HFF-Myc (cell line): ENCODE data around the gene DPF3.

ENCODE experiments used
- DNase-seq: peaks from one replicate; pipeline ENCODE4 v3.0.0-alpha.2; 2011; ENCODE audit warnings: low read depth; ENCODE audit errors: extremely low read depth
- H3K4me3 ChIP-seq: replicated peaks from 2 replicates; pipeline ENCODE4 v1.5.1; 2011; ENCODE audit warnings: low read depth, mild to moderate bottlenecking, control low read depth, low read length
- TF ChIP-seq, protein P1 (sequence below): IDR thresholded peaks from 2 replicates; pipeline ENCODE4 v1.5.1; 2012; ENCODE audit warnings: mild to moderate bottlenecking, low read depth, low read length, control low read depth; ENCODE audit errors: missing control alignments

DPF3 gene

DNA sequence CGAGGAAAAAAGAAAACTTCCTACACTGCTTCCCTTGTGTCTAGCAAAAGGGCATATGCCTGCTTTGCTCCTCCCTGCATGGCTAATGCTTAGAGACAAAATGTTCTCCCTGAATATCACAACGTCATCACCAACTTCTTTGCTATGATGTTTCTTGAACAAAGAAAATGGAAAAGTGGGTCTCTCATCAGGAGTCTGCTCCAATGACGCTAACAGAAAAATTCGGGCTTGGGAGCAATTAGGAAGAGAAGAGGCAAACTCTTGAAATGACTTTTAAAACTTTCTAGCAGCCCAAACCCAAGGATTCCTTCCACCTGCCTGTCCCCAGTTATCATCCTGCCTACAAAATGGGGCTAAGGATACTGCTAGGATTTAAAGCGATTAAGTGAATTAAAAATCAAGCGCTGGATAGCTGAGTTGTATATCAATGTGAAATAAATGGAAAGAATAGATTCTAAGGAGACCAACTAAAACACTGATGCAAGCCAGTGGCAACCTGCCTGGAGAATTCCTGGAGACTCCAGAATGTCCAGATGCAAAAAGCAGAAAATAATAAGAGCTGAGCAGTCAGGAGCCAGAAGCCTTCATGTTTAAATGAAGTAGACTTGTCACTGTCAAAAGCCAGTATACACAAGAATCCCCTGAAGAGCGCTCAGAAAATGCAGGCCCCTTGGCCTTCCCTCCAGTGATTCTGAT is 183.8 kb downstream of the DPF3 start:
- DNase-seq = no peak
- TF ChIP-seq, protein P1, sequence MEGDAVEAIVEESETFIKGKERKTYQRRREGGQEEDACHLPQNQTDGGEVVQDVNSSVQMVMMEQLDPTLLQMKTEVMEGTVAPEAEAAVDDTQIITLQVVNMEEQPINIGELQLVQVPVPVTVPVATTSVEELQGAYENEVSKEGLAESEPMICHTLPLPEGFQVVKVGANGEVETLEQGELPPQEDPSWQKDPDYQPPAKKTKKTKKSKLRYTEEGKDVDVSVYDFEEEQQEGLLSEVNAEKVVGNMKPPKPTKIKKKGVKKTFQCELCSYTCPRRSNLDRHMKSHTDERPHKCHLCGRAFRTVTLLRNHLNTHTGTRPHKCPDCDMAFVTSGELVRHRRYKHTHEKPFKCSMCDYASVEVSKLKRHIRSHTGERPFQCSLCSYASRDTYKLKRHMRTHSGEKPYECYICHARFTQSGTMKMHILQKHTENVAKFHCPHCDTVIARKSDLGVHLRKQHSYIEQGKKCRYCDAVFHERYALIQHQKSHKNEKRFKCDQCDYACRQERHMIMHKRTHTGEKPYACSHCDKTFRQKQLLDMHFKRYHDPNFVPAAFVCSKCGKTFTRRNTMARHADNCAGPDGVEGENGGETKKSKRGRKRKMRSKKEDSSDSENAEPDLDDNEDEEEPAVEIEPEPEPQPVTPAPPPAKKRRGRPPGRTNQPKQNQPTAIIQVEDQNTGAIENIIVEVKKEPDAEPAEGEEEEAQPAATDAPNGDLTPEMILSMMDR = no peak
- H3K4me3 ChIP-seq = no peak overlapping the region

DNA sequence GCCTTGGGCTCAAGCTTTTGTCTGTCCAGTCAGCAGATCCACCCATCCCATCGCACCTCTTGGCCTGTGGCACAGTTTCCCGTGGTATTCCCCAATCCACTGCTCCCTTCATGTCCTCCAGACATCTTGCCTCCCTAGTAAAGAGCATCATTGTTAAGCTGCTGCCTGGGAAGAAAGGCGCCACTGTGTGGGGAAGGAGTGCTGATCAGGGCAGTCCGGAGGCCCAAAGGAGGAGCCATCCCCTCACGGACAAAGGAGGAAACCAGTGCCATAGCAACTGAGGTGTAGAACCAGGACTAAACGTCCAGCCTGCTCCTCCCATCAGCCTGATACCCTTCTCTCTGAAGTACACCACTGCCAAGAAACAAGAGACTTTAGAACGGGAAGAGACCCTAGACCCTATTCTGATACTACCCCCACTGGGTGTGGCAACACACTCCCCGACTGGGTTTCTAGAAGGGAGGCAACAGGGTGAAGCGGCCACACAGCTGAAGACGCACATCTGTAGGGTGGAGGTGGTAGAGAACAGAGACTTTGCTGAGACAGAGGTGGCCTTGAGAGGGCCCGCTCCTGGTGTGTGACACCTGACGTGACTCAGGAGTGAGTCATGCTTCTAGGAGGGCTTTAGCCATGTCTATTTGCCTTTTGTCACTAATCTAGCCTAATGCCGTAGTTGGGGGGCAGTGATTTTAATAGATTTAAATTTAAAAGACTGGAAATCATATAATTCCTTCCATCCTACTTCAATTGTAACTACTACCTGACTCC is 185.0 kb downstream of the DPF3 start:
- no peak for DNase-seq
- TF ChIP-seq, protein P1 = no peak
- H3K4me3 ChIP-seq = no peak overlapping the region

DNA sequence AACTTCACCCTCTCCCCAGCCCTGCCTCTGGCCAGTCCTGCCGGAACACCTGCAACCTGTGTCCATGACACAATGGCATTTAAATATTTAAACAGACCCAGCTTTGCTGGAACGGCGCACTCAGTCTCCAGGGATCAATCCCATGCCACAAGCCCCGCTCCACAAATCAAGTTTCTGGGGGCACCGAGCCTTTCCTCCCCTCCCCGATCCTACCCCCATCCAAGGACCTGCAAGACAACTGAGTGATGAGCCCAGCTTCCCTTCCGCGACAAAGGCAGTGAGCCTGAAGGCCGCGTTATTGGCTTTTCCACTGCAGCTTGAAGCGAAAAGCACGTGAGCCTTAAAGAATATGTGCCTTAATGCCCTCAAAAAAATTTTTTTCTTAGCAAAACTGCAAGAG is 185.7 kb downstream of the DPF3 start:
- TF ChIP-seq, protein P1 = no peak
- no peak for DNase-seq
- H3K4me3 ChIP-seq = no peak overlapping the region

DNA sequence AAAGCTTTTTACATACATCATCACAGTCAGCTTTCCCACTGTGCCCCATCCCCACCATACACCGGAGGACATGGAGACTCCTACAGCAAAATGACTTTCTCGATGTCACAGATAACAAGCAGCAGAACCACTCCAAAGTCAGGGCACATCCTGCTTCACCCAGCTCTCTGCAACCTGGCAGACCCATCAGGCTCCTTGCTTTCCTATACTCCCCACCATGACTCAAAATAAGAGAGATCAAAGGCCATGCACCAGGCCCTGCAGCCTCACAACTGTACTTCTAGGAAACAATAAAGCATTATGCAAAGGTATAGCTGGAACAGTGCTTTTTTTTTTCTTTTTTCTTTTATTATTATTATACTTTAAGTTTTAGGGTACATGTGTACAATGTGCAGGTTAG is 187.4 kb downstream of the DPF3 start:
- TF ChIP-seq, protein P1 = no peak
- DNase-seq = no peak

DNA sequence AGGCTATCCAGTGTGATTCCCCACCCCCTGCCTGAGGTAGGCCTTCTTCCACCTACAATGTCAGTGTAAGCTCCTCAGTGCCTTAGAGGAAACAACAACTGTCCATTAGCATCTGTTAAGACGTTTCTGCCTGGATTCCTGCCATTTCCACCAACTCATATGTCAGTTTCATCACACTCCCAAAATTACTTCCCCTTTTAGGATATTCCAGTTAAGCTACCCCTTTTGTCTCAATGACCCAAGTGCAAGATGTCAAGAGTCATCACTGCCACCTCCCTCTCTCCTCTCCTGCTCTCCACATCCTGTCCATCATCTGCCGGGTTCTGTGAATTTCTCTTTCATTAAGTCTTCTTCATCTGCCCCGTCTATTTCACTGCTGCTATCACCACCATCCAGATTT is 189.4 kb downstream of the DPF3 start:
- TF ChIP-seq, protein P1 = no peak
- no peak overlapping the region for H3K4me3 ChIP-seq
- DNase-seq = no peak

More for the DNA sequence above, 187.4 kb downstream of the DPF3 start:
- H3K4me3 ChIP-seq = no peak overlapping the region

DNA sequence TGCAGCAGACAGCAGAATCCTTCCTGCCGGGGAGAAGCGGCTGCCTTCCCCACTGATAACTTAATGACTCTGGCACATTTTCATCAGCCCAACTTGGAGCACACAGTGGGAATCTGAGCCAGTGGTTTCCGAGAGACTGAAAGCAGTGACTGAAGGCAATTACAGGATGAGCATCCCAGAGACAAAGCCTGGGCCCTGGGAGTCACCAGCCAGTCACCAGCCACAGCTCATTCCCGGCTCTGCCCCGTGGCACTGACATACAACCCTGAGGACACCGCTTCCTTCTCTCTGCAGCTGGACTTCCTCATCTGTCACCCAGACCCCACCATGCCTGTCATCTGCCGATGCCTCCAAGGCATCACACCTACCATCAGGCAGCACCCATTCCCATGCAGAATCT is 192.3 kb downstream of the DPF3 start:
- TF ChIP-seq, protein P1 = no peak
- H3K4me3 ChIP-seq = no peak overlapping the region
- DNase-seq = no peak

DNA sequence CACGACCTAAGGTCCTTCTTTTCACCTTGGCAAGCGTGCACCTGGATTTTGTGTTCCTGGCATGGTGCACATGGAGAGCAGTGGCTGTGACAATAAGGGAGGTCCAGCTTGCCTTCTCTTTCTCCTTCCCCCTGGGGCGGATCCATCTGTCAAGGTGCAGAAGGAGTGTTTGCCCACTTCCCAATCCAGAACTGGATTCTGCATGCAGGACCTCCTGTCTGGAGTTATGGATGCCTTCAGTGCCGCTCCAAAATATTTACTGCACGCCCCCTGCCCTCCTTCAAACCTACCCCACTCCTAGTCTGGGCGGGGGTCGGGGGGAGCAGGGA is 192.7 kb downstream of the DPF3 start:
- no peak overlapping the region for H3K4me3 ChIP-seq
- TF ChIP-seq, protein P1 = no peak
- DNase-seq = no peak
